Osteoblast (primary cell): ENCODE data around the gene NKAIN1. TPM values are rescaled to one million over a fixed set of nuclear protein-coding genes. Genes with fewer than 3 reads are reported as not detected.
A peak's percentile ranks its signal among the peaks of the same experiment; 100 is the strongest.
"Not testable (repeated sequence)": the region's sequence is repeated elsewhere in the genome, so short reads cannot be mapped to it uniquely, and the experiment has no call there.

Experiments used
- DNase-seq: peaks from one replicate; pipeline ENCODE4 v3.0.0; 2011; ENCODE audit warnings: low spot score, mixed read lengths; ENCODE audit not compliant: insufficient read length; ENCODE audit errors: missing footprints
- H2AFZ ChIP-seq: 2 replicates; pipeline ENCODE4 v1.6.0; 2011; ENCODE audit warnings: mild to moderate bottlenecking, low read length
- H3K27ac ChIP-seq: 2 replicates; pipeline ENCODE4 v1.5.1; 2011; ENCODE audit warnings: mild to moderate bottlenecking, low read depth, low read length, moderate library complexity
- H3K27me3 ChIP-seq: 2 replicates; pipeline ENCODE4 v1.6.0; 2012; ENCODE audit warnings: mild to moderate bottlenecking, control low read depth, inconsistent platforms, low read length, moderate library complexity; ENCODE audit not compliant: insufficient read depth
- H3K36me3 ChIP-seq: 2 replicates; pipeline ENCODE4 v1.5.1; 2011; ENCODE audit warnings: mild to moderate bottlenecking, low read length, control low read depth, moderate library complexity; ENCODE audit not compliant: insufficient read depth
- H3K4me1 ChIP-seq: 2 replicates; pipeline ENCODE4 v1.5.1; 2011; ENCODE audit warnings: mild to moderate bottlenecking, low read length, control low read depth, moderate library complexity; ENCODE audit not compliant: insufficient read depth
- H3K4me2 ChIP-seq: 2 replicates; pipeline ENCODE4 v1.6.0; 2011; ENCODE audit warnings: mild to moderate bottlenecking, low read length; ENCODE audit not compliant: insufficient read depth
- H3K4me3 ChIP-seq: fragments of 200-600 bp; sonication (generic); 3 replicates; pipeline ENCODE4 v1.5.1; 2012; ENCODE audit warnings: mild to moderate bottlenecking, low read length, inconsistent platforms; ENCODE audit not compliant: insufficient read depth
- H3K79me2 ChIP-seq: 2 replicates; pipeline ENCODE4 v1.6.0; 2012; ENCODE audit warnings: mild to moderate bottlenecking, low read length, control low read depth, inconsistent platforms; ENCODE audit not compliant: insufficient read depth
- H3K9me3 ChIP-seq: 2 replicates; pipeline ENCODE4 v1.5.1; 2011; ENCODE audit warnings: low read depth, low read length, control low read depth
- H4K20me1 ChIP-seq: 2 replicates; pipeline ENCODE4 v1.6.0; 2012; ENCODE audit warnings: mild to moderate bottlenecking, low read length, control low read depth; ENCODE audit not compliant: insufficient read depth
- CTCF ChIP-seq: IDR thresholded peaks from 2 replicates; pipeline ENCODE4 v1.5.1; 2011; ENCODE audit warnings: mild to moderate bottlenecking, low read depth, low read length, moderate library complexity; ENCODE audit errors: extremely low read depth
- total RNA-seq: library from RNA; depleted of rRNA; stranded (reverse); fragments of >200 nt; gene quantifications from 2 replicates; pipeline ENCODE4 v1.2.3, GENCODE V29; 2012

The NKAIN1 gene
- total RNA-seq, 1 donor, result not detected

DNA sequence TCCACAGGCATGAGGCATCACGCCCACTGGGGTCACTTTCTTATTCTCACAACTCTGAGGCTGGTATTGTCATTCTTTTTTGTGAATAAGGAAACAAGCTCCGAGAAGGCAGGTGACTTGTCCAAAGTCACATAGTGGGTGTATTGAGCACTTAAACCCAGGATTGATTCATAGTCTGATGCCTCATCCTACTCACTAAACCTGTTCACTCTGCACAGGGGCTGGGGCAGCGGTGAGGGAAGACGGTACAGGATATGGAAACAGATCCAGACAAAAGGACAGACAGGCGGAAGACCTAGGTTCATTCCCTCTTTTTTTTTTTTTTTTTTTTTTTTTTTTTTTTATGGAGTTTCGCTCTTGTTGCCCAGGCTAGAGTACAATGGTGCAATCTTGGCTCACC is 56.6 kb downstream of the NKAIN1 start:
- no peak for TF ChIP-seq CTCF
- Histone ChIP-seq H3K36me3 (no peaks in the 10 kb centered on the region), H4K20me1 (peaks cover 3% of the 10 kb centered on the region), H3K27ac (no peak overlapping the region), H3K4me1 (peaks cover 9% of the 10 kb centered on the region), H3K4me3 (no peak overlapping the region), H2AFZ (no peak overlapping the region), H3K9me3 (no peaks in the 10 kb centered on the region), H3K27me3 (peaks cover 32% of the 10 kb centered on the region), H3K4me2 (no peak overlapping the region), H3K79me2 (no peaks in the 10 kb centered on the region)
- DNase-seq, result no peak

DNA sequence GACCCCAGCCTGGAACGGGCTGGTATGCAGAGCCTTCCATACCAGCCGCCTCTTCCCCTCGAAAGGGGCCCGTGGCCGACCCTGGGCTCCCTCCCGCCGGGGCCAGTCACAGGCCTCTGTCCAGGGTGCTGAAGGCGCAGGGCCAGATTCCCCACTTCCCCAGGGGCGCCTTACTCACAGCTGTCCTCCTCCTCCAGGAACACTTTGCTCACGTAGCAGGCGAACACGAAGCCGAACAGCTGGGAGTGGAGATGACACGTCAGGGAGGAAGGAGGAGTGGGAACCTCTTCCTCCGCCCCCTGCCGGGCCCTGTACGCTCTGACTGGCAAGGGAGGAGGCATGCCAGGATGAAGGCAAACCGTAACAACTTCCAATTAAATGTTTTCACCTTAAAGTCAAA is 57.3 kb downstream of the NKAIN1 start:
- H2AFZ ChIP-seq, result no peak overlapping the region
- peaks cover 3% of the 10 kb centered on the region for H4K20me1 ChIP-seq
- TF ChIP-seq CTCF, result peak; percentile 41
- peak overlapping the region; percentile 35 for H3K4me3 ChIP-seq
- H3K36me3 ChIP-seq, result no peaks in the 10 kb centered on the region
- H3K79me2 ChIP-seq, result no peaks in the 10 kb centered on the region
- H3K9me3 ChIP-seq, result no peaks in the 10 kb centered on the region
- peak overlapping the region; percentile 37 for H3K4me2 ChIP-seq
- peak; percentile 99 for DNase-seq
- H3K27ac ChIP-seq, result no peak overlapping the region
- H3K27me3 ChIP-seq, result peaks cover 25% of the 10 kb centered on the region
- H3K4me1 ChIP-seq, result peaks cover 9% of the 10 kb centered on the region

DNA sequence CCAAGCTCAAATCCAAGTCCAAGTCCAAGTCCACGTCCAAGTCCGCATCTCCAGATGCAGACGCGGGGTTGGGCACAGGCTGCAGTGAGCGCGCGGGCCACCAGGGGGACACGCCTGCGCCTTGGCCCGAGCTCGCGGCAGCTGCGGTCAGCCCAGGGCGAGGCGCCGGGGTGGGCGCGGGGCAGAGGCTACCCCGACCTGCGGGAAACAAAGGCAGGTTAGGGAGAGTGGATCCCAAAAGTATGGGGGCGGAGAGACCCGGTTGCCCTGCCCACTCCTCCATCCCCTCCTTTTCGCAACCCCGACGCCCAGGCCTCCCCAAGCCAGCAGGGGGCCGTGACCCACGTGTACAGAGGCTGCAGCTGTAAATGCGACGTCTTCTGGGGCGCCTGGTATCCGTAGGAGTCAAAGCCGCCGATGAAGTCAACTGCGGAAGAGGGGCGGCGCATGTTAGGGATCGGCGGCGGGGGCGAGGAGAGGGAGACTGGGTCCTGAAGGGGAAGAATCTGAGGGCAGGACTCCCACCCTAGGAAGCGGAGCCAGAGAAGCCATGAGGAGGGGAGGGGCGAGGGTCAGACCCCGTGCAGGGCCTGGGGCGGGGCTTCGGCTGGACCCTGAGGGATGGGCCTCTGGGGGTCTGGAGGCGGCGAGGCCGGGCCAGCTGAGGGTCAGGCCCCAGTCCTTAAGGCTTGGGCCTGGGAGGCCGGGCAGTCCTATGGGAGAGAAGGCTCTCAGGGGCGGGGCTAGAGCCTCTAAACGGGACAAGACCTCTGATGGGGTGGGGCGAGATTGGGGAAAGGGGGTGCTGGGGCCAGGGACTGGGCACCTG is 58.0 kb downstream of the NKAIN1 start:
- Histone ChIP-seq H3K27me3 (peaks cover 20% of the 10 kb centered on the region), H3K4me2 (peak overlapping the region; percentile 37), H4K20me1 (peaks cover 3% of the 10 kb centered on the region), H3K36me3 (no peaks in the 10 kb centered on the region), H3K4me1 (peaks cover 9% of the 10 kb centered on the region), H3K9me3 (no peaks in the 10 kb centered on the region), H2AFZ (no peak overlapping the region), H3K79me2 (no peaks in the 10 kb centered on the region), H3K27ac (no peak overlapping the region), H3K4me3 (peak overlapping the region; percentile 35)
- peak; percentile 58 for TF ChIP-seq CTCF
- DNase-seq, result peak; percentile 95

DNA sequence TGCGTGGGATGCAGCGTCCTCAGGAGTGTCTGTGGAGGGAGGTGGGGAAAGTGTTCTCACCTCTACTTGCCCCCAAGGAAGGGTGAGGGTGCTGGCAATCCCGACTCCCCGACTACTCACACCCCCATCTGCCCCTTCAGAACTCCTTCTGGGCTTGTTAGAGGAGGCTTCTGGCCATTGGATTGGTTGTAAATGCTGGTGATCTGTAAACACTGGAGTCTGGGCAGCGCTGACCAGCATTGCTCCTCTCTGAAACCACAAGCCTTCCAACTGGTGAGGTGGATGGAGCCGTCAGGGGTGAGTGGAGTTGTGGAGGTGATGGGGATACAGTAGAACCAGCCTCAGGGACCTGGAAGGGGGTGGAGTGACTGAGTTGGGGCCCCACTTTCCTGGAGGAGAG is 59.3 kb downstream of the NKAIN1 start:
- H4K20me1 ChIP-seq, result peaks cover 3% of the 10 kb centered on the region
- no peak overlapping the region for H3K4me3 ChIP-seq
- H3K27ac ChIP-seq, result no peak overlapping the region
- no peak for TF ChIP-seq CTCF
- no peaks in the 10 kb centered on the region for H3K36me3 ChIP-seq
- no peak overlapping the region for H2AFZ ChIP-seq
- no peak overlapping the region for H3K4me2 ChIP-seq
- DNase-seq, result peak; percentile 78
- peaks cover 9% of the 10 kb centered on the region for H3K4me1 ChIP-seq
- peaks cover 15% of the 10 kb centered on the region for H3K27me3 ChIP-seq
- H3K9me3 ChIP-seq, result no peaks in the 10 kb centered on the region
- H3K79me2 ChIP-seq, result no peaks in the 10 kb centered on the region

- not testable (repeated sequence) for H3K9me3 ChIP-seq
Measured at GRCh38 chr1:31176291-31176690, 63.4 kb downstream of the NKAIN1 start.

More at GRCh38 chr1:31176291-31176690, 63.4 kb downstream of the NKAIN1 start:
- not testable (repeated sequence) for H3K79me2 ChIP-seq, DNase-seq, H2AFZ ChIP-seq, H3K4me1 ChIP-seq, H3K36me3 ChIP-seq, H3K27ac ChIP-seq, H4K20me1 ChIP-seq, H3K4me2 ChIP-seq, H3K4me3 ChIP-seq
- peaks cover 15% of the 10 kb centered on the region for H3K27me3 ChIP-seq
